ENCODE measurements around the gene WDR43.

WDR43 gene

DNA sequence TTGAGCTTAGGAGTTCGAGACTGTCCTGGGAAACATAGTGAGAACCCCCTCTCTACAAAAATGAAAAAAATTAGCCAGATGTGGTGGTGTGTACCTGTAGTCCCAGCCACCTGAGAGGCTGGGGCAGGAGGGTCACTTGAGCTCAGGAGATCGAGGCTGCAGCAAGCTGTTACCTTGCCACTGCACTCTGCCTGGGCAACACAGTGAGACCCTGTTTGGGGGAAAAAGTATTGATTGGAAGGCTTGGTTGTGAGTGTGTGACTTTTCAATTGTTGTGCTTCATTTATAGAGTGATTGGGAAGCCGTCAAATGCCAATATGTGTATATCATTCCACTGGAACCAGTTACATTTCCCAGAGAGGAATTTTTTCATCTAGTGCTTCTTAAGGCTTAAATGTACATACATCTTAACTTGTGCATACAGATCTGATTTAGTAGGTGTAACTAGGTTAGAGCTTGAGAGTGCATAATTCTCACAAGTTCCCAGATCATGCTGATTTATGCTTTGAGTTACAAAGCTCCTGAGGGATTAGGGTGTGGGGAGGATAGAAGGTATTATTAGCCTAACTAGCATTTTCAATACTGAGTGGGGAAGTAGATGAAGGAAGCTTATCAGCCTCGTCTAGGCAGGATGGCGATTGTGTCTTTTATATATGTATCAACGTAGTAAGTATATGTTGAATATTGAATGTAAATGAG lies 15.3 kb downstream of the WDR43 start:
- in situ Hi-C loops (cut with MboI; ENCODE audit: low sequenced_read_pairs): no loop called here

DNA sequence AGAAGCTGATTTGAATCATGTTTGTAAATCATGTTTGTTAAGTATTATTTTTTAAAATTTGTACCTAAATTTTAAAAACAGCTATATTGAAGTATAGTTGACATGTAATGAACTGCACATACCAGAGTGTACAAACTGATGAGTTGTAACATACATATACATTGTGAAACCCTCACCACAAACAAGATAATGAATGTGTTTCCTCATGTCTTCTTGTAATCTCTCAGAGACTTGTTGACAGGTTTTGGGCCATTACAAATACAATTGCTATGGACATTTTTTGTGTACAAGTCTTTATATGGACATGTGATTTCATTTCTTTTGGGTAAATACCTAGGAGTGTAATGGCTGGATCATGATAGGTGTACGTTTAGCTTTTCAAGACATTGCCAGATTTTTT lies 21.5 kb downstream of the WDR43 start:
- in situ Hi-C loops (cut with MboI; ENCODE audit: low sequenced_read_pairs): no loop called here

DNA sequence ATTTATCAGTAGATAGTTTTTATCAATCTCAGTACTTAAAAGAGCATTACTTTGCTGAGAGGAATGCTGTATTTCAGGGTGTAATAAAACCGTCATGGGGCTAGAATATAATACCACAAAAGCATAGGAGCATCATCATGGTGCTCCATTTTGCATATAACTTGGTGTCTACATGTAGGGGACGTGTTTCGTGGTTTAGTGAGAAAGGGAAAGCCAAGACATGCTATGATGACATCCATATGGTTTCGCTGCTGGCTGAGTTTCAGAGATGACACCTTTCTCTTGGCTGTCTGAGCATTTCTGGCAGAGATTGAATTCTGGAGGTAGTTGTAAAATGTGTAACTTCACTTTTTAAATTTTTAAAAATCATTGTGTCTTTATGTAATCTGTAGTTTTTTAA lies 32.4 kb downstream of the WDR43 start:
- in situ Hi-C loops (cut with MboI; ENCODE audit: low sequenced_read_pairs): no loop called here

DNA sequence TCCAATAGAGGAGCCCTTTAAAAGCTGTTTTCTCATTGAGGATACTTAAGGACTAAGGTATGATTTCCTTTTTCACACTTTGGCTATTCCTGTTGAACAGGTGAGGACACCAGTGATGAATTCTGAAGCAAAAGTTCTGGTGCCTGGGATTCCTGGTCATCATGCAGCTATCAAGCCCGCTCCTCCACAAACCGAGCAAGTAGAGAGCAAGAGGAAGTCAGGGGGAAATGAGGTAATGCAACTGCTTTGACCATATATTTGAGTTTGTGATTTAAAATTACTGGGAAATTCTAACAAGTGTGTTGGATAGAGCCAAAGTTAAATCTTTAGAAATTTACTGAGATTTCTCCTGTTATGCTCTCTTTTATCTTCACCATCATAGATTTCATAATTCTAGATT lies 33.0 kb downstream of the WDR43 start:
- in situ Hi-C loops (cut with MboI; ENCODE audit: low sequenced_read_pairs): no loop called here

DNA sequence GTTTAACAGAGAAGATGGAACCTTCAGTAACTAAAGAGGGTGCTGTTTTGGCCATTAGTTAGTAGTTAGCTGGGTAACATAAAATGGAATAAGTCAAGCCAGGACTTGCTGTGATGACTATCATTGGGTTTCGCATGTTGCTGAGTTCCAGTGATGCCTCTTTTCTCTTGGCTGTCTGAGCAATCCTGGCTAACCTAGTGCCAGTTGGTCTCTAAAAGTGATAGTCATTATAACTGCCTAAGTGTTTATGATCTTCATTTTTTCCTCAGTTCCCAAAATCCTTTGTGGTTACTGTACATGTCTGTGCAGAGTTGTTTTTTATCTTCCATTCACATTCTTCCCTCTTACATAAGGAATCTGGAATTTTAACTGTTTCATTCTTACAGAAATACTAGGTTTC lies 33.4 kb downstream of the WDR43 start:
- in situ Hi-C loops (cut with MboI; ENCODE audit: low sequenced_read_pairs): no loop called here

DNA sequence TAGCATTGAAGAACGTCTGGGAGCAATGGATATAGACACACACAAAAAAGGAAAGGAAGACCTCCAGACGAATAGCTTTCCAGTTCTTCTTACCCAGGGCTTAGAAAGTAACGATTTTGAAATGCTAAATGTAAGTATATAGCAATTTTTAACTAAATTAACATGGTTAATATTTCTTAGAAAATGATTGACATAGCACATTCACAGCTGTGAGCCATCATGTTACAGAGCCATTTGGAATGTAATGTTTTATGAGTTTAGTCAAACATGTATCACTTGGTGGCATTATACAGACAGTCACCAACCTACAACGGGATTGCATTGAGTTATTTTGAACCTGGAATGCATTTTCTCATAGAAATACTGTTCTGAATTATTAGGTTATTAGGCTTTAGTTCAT lies 35.1 kb downstream of the WDR43 start:
- in situ Hi-C loops (cut with MboI; ENCODE audit: low sequenced_read_pairs): no loop called here

DNA sequence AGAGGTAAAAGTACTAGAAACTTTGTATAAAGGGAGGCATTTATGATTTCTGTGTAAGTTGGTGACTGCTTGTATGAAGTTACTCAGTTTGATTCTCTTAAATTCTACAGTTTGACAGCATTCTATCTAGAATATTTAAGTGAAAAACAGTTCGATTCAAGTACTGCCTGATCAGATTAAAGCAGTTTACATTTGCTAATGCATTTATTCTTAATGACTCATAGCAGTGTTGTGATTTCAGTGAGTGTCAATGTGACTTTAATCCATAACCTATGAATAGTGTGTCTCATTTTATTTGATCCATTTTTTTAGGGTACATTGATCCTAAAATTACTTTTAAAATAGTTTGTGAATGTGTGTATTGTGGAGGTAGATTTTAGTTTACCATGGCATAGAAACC lies 35.7 kb downstream of the WDR43 start:
- in situ Hi-C loops (cut with MboI; ENCODE audit: low sequenced_read_pairs): no loop called here

DNA sequence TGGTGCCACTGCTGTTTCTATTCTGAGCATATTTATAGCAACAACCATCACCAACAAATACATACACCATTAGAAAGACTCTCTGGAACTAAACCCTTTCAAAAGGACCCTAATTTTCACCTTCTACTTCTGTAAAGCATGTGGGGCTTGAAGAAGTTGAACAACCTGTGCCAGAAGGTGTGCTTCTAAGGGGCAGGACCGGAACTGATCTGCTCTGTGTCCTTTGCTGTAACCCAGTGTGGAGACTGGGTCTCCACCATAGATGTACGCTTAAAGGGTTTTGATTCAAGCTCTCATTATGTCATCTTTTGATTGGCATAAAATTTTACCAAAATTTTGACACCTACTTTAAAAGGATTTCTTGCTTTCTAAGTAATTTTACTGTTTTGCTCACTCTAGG lies 40.3 kb downstream of the WDR43 start:
- in situ Hi-C loops (cut with MboI; ENCODE audit: low sequenced_read_pairs): no loop called here

DNA sequence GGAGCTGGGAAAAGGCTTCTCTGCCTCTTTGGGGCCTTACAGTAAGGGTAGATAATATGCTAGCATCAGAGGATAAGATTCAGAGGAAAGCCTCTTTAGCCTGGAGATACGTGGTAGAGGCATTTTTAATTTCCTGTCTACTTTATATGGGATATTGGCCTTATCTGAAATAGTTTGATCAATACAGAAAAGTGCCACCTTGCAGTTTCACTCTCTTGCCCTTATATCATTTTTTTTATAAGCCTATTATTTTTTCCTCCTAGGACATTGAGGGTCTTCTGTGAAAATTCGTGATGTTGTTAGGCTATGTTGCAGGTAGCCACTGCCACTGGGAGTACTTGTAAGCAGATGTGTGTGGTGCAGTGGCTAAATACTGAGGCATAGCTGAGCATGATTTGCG lies 46.5 kb downstream of the WDR43 start:
- in situ Hi-C loops (cut with MboI; ENCODE audit: low sequenced_read_pairs): no loop called here

DNA sequence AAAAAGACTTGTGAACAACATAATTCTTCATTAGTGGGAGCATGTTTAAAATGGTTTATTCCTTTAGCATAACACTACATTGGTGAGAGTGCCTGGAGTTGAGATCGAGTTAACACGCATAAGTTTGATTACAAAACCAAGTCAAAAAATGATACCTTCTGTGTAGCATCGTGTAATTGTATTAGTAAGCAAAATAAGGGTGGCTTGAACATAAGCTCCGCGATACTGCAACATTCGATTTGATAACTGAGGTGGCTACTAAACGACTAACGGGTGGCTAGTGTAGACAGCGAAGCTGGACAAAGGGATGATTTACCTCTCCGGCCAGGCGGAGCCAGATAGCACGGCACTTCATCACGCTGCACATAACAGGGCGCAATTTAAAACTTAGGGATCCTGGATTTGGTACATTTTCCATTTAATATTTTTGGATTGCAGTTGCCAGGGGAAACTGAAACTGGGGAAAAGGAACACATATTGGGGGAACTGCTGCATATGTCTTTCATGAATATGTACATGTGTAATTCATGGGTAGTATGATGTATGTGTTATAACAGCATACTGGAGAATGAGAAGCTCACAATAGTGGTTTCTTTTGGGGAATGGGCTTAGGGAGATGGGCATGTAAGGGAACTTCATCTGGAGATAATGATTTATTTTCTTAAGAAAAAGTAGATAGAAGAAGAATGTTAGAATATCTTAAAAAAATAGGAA lies 50.2 kb downstream of the WDR43 start:
- in situ Hi-C loops (cut with MboI; ENCODE audit: low sequenced_read_pairs): no loop called here

DNA sequence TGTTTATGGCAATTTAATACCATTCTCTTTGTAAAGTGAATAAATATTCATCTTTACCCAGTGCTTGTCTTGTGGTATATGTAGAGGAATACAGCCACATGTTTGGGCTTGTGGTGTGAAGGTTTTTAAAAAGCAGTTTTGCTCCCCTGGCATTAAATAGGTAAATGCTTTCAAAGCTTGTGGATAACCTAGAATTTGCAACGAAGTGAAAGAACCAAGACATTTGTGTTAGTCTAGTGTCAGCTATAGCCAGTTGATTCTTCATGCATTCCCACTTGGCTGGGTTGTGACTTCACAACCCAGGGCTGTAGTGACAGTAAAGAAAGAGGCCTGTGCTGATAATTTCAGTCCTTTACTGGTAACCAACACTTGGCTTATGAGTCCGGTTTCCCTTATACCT lies 53.7 kb downstream of the WDR43 start:
- in situ Hi-C loops (cut with MboI; ENCODE audit: low sequenced_read_pairs): no loop called here

DNA sequence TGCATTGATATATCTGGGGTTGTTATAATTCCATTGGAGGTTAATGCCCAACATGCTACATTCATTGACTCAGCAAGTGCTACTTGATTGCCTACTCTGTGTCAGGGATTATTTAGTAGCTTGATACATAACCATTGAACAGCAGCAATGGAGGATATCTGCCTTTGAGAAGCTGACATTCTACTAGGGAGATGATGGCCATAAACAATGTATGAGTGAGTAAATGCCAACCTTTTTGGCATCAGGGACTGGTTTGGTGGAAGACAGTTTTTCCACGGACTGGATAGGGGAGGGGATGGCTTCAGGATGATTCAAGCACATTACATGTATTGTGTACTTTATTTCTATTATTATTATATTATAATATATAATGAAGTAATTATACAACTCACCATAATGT lies 54.7 kb downstream of the WDR43 start:
- in situ Hi-C loops (cut with MboI; ENCODE audit: low sequenced_read_pairs): no loop called here

DNA sequence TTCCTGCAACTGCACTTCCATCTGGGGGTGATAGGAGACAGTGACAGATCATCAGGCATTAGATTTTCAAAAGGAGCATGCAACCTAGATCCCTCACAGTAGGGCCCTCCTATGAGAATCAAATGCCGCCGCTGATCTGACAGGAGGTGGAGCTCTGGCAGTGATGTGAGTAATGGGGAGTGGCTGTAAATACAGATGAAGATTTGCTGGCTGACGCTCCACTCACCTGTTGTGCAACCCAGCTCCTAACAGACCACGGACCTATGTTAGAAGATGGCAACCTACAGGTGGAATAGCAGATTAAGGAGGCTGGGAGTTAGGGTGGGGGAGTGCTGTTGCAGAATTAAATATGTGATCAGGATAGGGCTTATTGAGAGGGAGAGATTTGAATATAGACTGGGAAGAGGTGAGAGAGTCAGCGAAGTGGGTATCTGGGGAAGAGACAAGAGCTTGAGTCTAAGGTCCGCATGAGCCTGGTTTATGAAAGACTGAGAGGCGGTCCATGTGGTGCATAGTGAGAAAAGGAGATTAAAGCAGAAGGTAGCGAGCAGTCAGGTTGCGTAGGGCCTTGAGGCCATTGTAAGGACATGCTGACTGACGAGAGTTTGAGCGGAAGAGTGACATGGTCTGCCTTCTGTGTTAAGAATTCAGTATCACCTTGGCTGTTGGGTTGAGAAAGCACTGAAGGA lies 55.3 kb downstream of the WDR43 start:
- in situ Hi-C loops (cut with MboI; ENCODE audit: low sequenced_read_pairs): no loop called here

DNA sequence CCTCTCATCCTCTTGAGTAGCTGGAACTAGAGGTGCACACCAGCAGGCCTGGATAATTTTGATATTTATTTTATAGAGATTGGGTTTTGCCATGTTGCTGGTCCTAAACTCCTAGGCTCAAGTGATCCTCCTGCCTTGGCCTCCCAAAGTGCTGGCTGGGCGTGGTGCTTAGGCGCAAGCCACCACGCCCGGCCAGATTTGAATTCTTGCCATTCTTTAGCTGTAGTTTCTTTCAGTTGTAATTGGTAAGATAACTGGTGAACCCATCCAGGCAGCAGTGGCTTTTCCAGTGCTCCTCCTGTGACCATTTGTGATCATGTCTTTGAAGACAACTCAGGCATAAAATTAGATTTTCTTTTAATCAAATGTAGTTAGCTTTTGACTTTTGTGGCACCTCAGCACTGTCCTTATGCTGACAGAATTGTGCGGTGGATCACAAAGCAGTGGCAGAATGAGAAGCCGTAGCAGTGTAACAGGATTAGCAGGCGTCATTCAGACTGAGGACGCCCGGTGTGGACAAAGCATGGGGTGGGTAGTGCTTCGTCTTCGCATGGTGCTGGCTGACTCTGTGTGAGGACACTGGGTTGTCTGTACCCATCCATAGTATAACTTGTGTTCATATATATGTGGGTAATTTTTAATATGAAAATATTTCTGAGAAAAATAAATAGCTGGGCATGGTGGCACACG lies 56.6 kb downstream of the WDR43 start:
- in situ Hi-C loops (cut with MboI; ENCODE audit: low sequenced_read_pairs): no loop called here

DNA sequence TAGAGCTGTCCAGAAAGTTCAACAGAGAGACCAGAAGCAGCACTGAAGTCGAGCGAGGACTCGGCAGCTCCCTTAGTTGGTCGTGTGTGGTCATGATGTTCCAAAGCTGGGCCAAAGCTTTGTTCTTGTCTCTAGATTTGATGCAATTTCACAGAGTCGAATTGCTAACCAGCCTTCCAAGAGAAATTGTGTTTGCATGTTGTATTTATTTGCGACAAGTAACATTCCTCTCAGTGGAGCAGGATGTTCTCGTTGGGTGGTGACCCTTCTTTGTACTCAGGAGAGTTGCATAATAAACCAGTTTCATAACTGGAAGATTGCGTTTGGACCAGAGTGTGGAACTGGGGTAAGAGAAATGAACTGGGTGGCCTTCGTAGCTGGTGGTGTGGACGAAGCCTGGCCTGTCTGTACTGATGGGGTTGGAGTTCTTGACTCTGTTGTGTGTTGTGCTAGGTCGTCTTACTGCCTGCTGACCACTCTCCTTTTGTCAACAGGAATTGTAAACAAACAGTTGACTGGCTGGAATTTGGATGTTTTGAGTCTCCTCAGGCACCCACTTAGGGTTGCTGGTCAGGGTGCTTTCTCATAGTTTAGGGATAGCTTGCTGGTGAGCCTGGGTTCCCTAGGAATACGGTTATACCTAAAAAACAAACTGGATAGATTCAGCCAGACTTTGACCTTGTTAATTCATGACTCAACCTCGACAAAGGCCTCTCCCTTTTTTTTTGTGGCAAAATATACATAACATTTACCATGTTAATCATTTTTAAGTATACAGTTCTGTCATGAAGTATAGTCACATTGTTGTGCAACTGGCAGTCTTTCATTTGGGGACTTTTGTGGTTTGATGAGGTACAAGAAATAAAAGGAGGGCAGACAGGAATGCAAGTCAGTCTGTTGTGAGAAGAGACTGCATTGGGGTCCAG lies 57.7 kb downstream of the WDR43 start:
- in situ Hi-C loops (cut with MboI; ENCODE audit: low sequenced_read_pairs): no loop called here

DNA sequence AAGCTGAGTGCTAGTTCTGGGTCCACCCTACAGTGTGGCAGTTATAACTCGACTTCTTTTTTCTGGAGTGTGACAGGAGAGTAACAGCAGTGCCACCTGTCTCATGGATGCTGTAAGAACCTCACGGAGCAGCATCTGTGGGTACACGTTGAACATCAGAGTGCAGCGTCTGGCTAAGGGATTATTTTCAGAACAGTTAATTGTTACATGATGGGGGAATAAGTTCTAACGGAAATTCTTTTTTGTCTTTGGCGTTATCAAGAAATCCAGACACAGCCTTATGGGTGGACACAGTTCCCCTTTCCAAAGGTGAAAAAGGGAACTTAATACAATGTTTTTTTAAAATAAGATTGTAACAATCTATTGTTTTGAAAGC lies 58.4 kb downstream of the WDR43 start:
- in situ Hi-C loops (cut with MboI; ENCODE audit: low sequenced_read_pairs): no loop called here

DNA sequence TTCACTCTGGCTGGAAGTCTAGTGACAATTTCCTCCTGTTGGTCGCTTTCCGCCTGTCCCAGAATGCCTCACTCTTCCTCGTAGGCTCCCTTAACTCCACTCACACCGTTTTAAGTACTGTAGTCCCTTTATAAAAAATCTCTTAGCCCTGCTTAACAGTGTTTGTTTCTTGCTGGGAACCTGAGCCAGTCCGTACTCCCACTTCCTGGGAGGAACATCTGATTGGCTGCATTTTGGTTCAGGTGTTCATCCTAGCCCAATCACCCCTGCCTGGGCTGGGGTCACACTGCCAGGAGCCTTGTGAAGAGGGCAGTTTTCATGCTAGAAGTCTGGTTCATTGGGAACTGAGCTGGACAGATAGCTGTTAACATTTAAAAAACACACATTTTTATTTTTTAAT lies 61.0 kb downstream of the WDR43 start:
- in situ Hi-C loops (cut with MboI; ENCODE audit: low sequenced_read_pairs): loop anchor here (5.0 kb wide), 1 partner anchor 242 kb away; no protein-coding TSS in a partner anchor

DNA sequence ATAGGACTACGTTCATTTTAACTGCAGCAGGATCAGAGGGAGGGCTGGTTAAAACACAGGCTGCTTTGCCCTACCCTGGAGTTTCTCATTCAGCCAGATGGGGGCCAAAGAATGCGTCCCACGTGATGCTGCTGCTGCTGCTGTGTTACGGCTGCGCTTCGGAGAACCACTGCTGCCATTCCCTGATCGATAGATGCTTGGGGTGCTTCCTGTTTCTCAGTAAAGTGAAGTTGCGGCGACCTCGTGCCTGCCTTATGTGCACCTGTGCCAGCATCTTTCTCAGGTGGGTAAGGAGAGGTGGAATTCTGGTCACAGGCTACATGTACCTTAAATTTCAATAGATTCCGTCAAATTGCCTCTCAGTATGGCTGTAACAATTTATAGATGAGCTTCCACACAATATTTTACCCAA lies 62.0 kb downstream of the WDR43 start:
- in situ Hi-C loops (cut with MboI; ENCODE audit: low sequenced_read_pairs): loop anchor here (5.0 kb wide), 1 partner anchor 241 kb away; no protein-coding TSS in a partner anchor

DNA sequence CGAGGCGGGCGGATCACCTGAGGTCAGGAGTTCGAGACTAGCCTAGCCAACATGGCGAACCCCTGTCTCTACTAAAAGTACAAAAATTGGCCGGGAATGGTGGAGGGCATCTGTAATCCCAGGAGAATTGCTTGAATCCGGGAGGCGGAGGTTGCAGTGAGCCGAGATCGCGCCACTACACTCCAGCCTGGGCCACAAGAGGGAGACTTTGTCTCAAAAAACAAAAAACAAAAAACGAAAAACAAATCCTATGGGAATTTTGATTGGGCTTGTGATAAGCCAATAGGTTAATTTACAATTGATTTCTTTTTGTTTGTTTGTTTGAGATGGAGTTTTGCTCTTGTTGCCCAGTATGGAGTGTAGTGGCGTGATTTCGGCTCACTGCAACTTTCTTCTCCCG lies 62.4 kb downstream of the WDR43 start:
- in situ Hi-C loops (cut with MboI; ENCODE audit: low sequenced_read_pairs): loop anchor here (5.0 kb wide), 1 partner anchor 240 kb away; no protein-coding TSS in a partner anchor

DNA sequence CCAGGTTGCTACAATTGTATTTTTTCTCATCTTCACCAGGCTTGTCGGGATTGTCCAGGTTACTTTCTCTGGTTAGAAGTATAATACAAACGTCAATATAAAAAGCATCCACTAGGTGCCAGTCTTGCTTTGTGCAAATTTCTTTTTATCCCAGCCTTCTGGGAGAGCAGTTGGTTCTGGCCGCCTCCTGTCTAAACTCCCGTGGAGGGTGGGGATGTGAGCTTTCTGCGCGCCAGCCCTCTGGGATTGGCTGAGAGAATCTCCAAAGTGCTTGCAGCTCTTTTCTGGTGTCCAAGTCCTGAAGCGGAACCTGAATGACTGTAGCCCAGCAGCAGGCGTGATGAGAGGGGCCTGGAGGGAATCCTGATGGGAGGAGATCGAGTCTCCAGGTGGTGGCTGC lies 64.2 kb downstream of the WDR43 start:
- in situ Hi-C loops (cut with MboI; ENCODE audit: low sequenced_read_pairs): loop anchor here (5.0 kb wide), 1 partner anchor 239 kb away; no protein-coding TSS in a partner anchor

Measured in HL-60/S4 treated with phorbol 12-myristate 13-acetate at 8.2 ng/mL for 4 days and 3 days (cell line).